CD4-positive, alpha-beta T cell (primary cell): ENCODE measurements around the gene LMX1B. TPM values are rescaled to one million over a fixed set of nuclear protein-coding genes. Genes with fewer than 3 reads are reported as not detected.

ENCODE experiments used
- ATAC-seq: fragments of 200-7000 bp; cut with Tn5 transposase; one replicate; pipeline ENCODE4 v1.10.0; 2022; ENCODE audit warnings: mild to moderate bottlenecking; ENCODE audit not compliant: poor library complexity
- CTCF ChIA-PET: fragments of 350-600 bp; sonication (Branson Sonifier 250); formaldehyde crosslinking; loops from one replicate; lab custom pipeline; 2021; ENCODE audit warnings: antibody characterized with exemption, inconsistent platforms; lab: Charles Lee
- POLR2A ChIA-PET: fragments of 350-600 bp; sonication (Branson Sonifier 250); formaldehyde crosslinking; loops from one replicate; lab custom pipeline; 2021; ENCODE audit warnings: antibody characterized with exemption, inconsistent platforms; lab: Charles Lee
- DNase-seq, 14 experiments: peaks; one replicate each; pipeline ENCODE4 v3.0.0-alpha.2; 2013 to 2020; ENCODE audit warnings: mixed read lengths in 2 of 14
- H3K27ac ChIP-seq, 2 donors: one replicate each; pipeline versions ENCODE4 v1.5.1 to v1.7.0; 2013; ENCODE audit warnings: low read length in 2 of 2, low read depth in 1 of 2, mild to moderate bottlenecking in 1 of 2
- H3K27me3 ChIP-seq, 2 experiments: 1 replicate in 1 of 2; 2 replicates in 1 of 2; pipeline versions ENCODE4 v1.6.1 to v1.7.0; 2013; ENCODE audit warnings: low read length in 2 of 2, control low read depth in 1 of 2, mild to moderate bottlenecking in 1 of 2, moderate library complexity in 1 of 2; ENCODE audit not compliant: insufficient read depth in 2 of 2, control insufficient read depth in 1 of 2
- H3K36me3 ChIP-seq: one replicate; pipeline ENCODE4 v1.6.1; 2013; ENCODE audit warnings: low read length, control low read depth; ENCODE audit not compliant: insufficient read depth
- H3K4me1 ChIP-seq: one replicate; pipeline ENCODE4 v1.6.1; 2013; ENCODE audit warnings: low read length, control low read depth; ENCODE audit not compliant: insufficient read depth
- H3K4me3 ChIP-seq: one replicate; pipeline ENCODE4 v1.5.1; 2013; ENCODE audit warnings: mild to moderate bottlenecking, low read length, moderate library complexity
- H3K9me3 ChIP-seq, 2 experiments: 1 replicate in 1 of 2; 2 replicates in 1 of 2; pipeline versions ENCODE4 v1.6.1 to v1.7.0; 2013; ENCODE audit warnings: low read length in 2 of 2, mild to moderate bottlenecking in 2 of 2, control low read depth in 1 of 2, moderate library complexity in 1 of 2; ENCODE audit not compliant: control insufficient read depth in 1 of 2, insufficient read depth in 1 of 2
- H3K27ac Mint-ChIP-seq: one replicate; pipeline ENCODE4 v1.8.0; 2020; ENCODE audit warnings: mixed read lengths
- H3K27me3 Mint-ChIP-seq: one replicate; pipeline ENCODE4 v1.8.0; 2021; ENCODE audit warnings: mixed read lengths
- H3K36me3 Mint-ChIP-seq: one replicate; pipeline ENCODE4 v1.8.0; 2021; ENCODE audit warnings: low read depth, mixed read lengths
- H3K4me1 Mint-ChIP-seq: one replicate; pipeline ENCODE4 v1.8.0; 2021; ENCODE audit warnings: low read depth, mixed read lengths
- H3K4me3 Mint-ChIP-seq: one replicate; pipeline ENCODE4 v1.8.0; 2020; ENCODE audit warnings: mild to moderate bottlenecking, mixed read lengths
- H3K9me3 Mint-ChIP-seq: one replicate; pipeline ENCODE4 v1.8.0; 2020; ENCODE audit warnings: mixed read lengths
- CTCF ChIP-seq: fragments of 200-600 bp; IDR thresholded peaks from one replicate; pipeline ENCODE4 v1.8.0; 2022; ENCODE audit warnings: antibody characterized with exemption, mild to moderate bottlenecking
- intact Hi-C, 2 experiments: fragments of 100-400 bp; cut with DNase I in 1 of 2; cut with micrococcal nuclease in 1 of 2; formaldehyde crosslinking; loops; one replicate each; pipeline versions ENCODE4 v1.15.1 to v1.9.0; 2023 to 2025; cut with DNase I, micrococcal nuclease
- total RNA-seq, 174 experiments: library from RNA in 2 of 174; stranded (reverse) in 2 of 174; gene quantifications; one replicate each; pipeline ENCODE4 v1.2.3 and lab custom pipeline; 2021 to 2026

Gene LMX1B
- total RNA-seq, 2 experiments from 2014 or later, result not detected

GRCh38 chr9:126628146-126628545 is 14.4 kb downstream of the LMX1B start:
- no peak overlapping the region for H3K4me3 ChIP-seq
- peaks cover 77 to 88% of the 10 kb centered on the region in 2 experiments for H3K27me3 ChIP-seq
- Mint-ChIP-seq H3K27me3 (peaks cover 85% of the 10 kb centered on the region), H3K9me3 (no peaks in the 10 kb centered on the region), H3K27ac (no peak overlapping the region), H3K4me3 (no peak overlapping the region), H3K36me3 (no peaks in the 10 kb centered on the region), H3K4me1 (peaks cover 7% of the 10 kb centered on the region)
- H3K4me1 ChIP-seq, result peaks cover 31% of the 10 kb centered on the region
- intact Hi-C loops, result no loop called here
- no peaks in the 10 kb centered on the region for H3K36me3 ChIP-seq
- POLR2A ChIA-PET, result no interaction called here
- DNase-seq, result no peak
- CTCF ChIA-PET, result no interaction called here
- TF ChIP-seq CTCF, result no peak
- no peak for ATAC-seq
- H3K9me3 ChIP-seq, result peaks cover 0 to 47% of the 10 kb centered on the region in 2 experiments
- no peak overlapping the region for H3K27ac ChIP-seq

GRCh38 chr9:126628969-126629674 is 15.4 kb downstream of the LMX1B start:
- Histone ChIP-seq H3K36me3 (no peaks in the 10 kb centered on the region), H3K4me1 (peaks cover 26% of the 10 kb centered on the region), H3K4me3 (no peak overlapping the region), H3K9me3 (peaks cover 0 to 40% of the 10 kb centered on the region in 2 experiments), H3K27me3 (peaks cover 70 to 87% of the 10 kb centered on the region in 2 experiments), H3K27ac (no peak overlapping the region)
- intact Hi-C loops, result no loop called here
- no peak for ATAC-seq
- ChIA-PET POLR2A (no interaction called here), CTCF (no interaction called here)
- Mint-ChIP-seq H3K27ac (no peak overlapping the region), H3K36me3 (no peaks in the 10 kb centered on the region), H3K4me3 (no peak overlapping the region), H3K4me1 (peaks cover 7% of the 10 kb centered on the region), H3K9me3 (no peaks in the 10 kb centered on the region), H3K27me3 (peaks cover 82% of the 10 kb centered on the region)
- no peak for DNase-seq
- TF ChIP-seq CTCF, result no peak

GRCh38 chr9:126630458-126631237 is 16.9 kb downstream of the LMX1B start:
- ChIA-PET POLR2A (no interaction called here), CTCF (interaction anchor here (0.6 kb wide), 1 partner anchor 33 kb away, joined by 3 read pairs; no protein-coding TSS in a partner anchor)
- H3K4me3 Mint-ChIP-seq, result no peak overlapping the region
- no peaks in the 10 kb centered on the region for H3K36me3 Mint-ChIP-seq
- peaks cover 77% of the 10 kb centered on the region for H3K27me3 Mint-ChIP-seq
- no peak overlapping the region for H3K27ac ChIP-seq
- no peak for TF ChIP-seq CTCF
- H3K9me3 ChIP-seq, result peaks cover 0 to 28% of the 10 kb centered on the region in 2 experiments
- peaks cover 56 to 74% of the 10 kb centered on the region in 2 experiments for H3K27me3 ChIP-seq
- no peaks in the 10 kb centered on the region for H3K36me3 ChIP-seq
- intact Hi-C loops, result no loop called here
- H3K4me1 Mint-ChIP-seq, result peaks cover 7% of the 10 kb centered on the region
- no peak for DNase-seq
- H3K9me3 Mint-ChIP-seq, result no peaks in the 10 kb centered on the region
- no peak for ATAC-seq
- H3K27ac Mint-ChIP-seq, result no peak overlapping the region
- H3K4me1 ChIP-seq, result peaks cover 11% of the 10 kb centered on the region
- no peak overlapping the region for H3K4me3 ChIP-seq
